RCC 7860 (cell line): ENCODE results near the gene CMTM7.
"Not testable (repeated sequence)": the region's sequence is repeated elsewhere in the genome, so short reads cannot be mapped to it uniquely, and the experiment has no call there.

Source experiments
- DNase-seq: peaks from one replicate; pipeline ENCODE4 v3.0.0-alpha.2; 2015; ENCODE audit warnings: low spot score
- FAIRE-seq: peaks from 2 replicates; lab custom pipeline; 2012; peaks lifted over from hg19 to GRCh38; lab: Jason Lieb, UNC

The CMTM7 gene

DNA sequence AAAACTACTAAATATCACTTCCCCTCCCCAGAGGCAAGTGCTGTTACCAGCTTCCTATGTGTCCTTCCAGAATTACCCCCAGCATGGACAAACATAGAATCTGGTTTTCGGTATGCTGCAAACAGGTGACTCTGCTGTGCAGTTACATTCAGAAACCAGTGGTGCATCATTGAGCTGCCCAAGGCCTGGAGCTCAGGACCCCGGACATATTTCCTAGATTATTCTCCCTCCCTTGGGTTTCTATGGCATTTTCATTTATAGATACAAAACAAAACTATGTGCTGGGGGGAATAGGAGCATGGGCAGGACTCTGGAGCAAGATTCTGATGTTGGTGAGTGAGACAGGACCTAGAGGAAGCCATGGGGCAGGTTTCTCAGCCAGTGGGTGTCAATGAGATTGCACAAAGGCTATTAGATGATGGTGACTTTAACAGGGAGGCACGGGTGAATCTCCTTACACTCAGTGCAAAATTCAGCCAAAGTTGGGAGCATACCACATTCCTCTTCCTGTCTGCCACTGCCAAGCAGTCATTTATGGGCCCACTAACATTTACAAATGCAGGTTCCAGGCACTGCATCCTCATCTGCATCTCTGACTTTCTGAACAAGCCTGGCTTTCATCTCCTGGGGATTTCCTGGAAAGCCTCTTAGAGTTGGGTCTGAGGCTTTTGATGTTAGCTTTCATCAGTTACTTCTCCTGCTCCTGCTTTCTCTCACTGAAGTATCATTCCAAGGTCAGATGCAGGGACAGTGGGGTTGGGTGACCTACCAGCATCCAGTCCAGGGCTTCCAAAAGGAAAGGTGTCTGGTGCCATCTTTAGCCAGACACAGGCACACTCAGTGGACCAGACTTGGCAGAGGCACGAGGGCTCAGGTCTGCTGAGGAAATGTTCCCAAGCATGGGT, 44.5 kb downstream of the CMTM7 start:
- no peak for FAIRE-seq

DNA sequence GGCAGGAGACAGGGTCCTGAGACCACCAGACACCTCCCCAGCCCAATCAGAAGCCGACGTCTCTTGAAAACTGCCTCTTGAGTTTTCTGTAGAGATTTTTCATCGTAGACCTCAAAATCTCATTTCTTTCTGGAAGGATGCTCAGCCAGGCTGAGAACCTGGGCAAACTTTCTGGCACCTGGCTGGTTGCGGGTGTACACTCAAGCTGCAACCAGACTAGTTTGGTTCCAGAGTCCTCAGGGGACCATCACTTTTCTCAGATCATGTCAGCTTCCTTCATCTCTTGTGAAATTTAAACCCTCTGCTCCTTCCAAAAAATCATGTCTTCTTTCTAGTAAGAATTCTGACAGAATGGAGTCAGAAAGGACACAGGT, 45.1 kb downstream of the CMTM7 start:
- FAIRE-seq = no peak
- no peak for DNase-seq

More for the DNA sequence above, 44.5 kb downstream of the CMTM7 start:
- no peak for DNase-seq

- DNase-seq = no peak
- no peak for FAIRE-seq
Measured at GRCh38 chr3:32437896-32438295, 46.2 kb downstream of the CMTM7 start.

DNA sequence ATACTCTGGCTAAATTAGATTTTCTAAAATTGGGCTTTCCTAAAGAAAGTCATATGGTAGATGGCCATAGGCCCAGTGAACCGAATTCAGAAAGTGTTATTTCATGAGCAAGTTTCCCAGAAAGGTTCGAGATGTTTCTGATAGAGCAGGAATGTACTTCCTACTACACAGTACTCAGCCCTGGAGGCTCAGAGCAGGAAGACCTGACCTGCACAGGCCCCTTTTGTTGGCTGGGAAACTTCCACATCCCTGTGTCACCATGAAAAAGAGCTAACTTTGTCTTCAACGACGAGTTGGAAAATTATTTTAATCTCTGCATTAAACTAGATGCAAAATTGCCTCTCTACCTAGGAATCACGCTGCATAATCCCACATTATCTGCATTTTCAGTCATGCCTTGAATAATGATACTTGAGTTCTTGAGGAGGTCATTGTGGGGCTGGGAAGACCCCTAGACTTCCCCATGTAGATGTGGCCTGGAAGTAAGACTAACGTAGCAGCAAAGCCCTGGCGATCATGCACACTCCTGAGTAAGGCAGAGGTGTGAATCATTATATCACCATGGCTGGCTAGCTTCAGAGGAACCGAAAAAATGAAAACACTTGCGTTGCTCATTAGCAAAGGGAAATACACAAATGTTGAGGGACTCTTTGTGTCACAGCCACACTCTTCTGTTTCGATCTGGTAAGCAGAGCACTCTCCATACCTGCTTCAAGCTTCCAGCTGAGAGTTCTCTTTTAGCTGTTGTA, 47.1 kb downstream of the CMTM7 start:
- DNase-seq (no peak), FAIRE-seq (no peak)

DNA sequence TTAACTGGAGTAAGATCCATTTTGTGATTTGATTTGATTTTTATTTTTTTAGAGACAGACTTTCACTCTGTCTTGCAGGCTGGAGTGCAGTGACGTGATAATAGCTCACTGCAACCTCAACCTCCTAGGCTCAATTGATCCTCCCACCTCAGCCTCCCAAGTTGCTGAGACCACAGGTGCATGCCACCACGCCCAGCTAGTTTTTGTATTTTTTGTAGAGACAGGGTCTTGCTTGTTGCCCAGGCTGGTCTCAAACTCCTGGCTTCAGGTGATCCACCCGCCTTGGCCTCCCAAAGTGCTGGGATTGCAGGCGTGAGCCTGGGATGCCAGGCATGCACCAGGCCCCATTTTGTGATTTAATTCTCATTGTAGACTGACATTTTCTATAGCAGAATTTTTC, 47.8 kb downstream of the CMTM7 start:
- DNase-seq, FAIRE-seq: not testable (repeated sequence)

- DNase-seq (no peak), FAIRE-seq (no peak)
Measured at GRCh38 chr3:32440611-32441350, 49.1 kb downstream of the CMTM7 start.

DNA sequence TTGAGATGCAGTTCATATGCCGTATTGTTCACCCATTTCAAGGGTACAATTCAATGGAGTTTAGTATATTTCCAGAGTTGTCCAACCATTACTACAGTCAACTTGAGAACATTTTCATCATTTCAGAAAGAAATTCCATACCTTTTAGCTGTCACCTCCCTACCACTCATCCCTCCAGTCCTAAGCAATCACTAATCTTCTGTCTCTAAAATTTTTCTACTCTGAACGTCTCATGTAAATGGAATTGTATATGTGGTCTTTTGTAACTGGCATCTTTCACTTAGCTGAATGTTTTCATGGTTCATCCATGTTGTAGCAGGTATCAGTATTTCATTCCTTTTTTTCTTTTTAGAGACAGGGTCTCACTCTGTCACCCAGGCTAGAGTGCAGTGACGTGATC, 51.1 kb downstream of the CMTM7 start:
- DNase-seq (peak; percentile 17), FAIRE-seq (no peak)

- DNase-seq (no peak), FAIRE-seq (no peak)
Measured at GRCh38 chr3:32443478-32443877, 51.8 kb downstream of the CMTM7 start.

DNA sequence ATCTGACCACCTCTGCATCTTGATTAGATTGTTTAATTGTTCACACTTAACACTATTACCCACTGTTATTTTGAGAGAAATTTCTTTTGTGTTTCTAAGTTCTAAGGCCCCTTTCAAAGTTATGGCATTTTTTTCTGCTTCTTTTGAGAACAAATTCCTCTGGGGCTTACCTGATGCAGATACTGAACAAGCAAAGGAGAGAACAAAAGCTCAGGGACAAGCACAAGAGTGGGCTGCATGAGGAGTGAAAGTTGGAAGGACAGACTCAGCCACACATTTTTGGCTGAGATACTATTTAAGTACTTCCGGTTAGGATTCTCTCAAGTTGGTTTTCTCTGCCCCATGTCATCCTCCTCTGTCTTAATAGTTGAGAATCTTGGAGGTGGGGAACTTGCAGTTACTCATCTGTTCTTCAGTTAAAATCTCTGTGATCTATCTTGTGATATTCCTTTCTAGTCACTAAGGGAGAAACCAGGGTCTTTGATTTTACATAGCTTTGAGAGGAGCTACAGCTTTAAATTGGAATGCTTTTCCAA, 56.3 kb downstream of the CMTM7 start:
- FAIRE-seq (no peak), DNase-seq (no peak)

- DNase-seq = no peak
- no peak for FAIRE-seq
Measured at GRCh38 chr3:32448686-32449474, 57.2 kb downstream of the CMTM7 start.

GRCh38 chr3:32449691-32450090, 58.0 kb downstream of the CMTM7 start:
- no peak for FAIRE-seq
- no peak for DNase-seq

- FAIRE-seq (no peak), DNase-seq (no peak)
Measured at GRCh38 chr3:32450426-32450825, 58.8 kb downstream of the CMTM7 start.

- no peak for DNase-seq
- FAIRE-seq = no peak
Measured at GRCh38 chr3:32450992-32451659, 59.5 kb downstream of the CMTM7 start.

DNA sequence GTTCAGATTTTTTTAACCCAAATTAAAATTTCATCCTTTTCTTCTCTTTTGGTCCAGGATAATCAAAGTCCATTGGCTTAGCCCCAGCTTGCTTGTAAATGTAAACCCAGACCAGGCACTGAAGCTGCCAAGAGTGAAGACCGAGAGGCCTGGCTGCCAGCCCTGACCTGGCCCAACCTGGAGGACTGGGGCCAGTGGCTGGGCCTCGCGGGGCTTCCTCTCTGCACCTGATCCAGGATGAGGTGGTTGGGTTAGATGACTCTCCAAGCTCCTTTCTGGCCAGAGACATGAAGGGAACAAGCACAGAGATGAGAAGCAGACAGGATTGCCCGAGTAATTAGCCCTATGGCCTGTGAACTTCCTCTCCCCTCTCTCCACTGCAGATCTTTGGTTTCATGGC, 60.4 kb downstream of the CMTM7 start:
- no peak for FAIRE-seq
- no peak for DNase-seq

DNA sequence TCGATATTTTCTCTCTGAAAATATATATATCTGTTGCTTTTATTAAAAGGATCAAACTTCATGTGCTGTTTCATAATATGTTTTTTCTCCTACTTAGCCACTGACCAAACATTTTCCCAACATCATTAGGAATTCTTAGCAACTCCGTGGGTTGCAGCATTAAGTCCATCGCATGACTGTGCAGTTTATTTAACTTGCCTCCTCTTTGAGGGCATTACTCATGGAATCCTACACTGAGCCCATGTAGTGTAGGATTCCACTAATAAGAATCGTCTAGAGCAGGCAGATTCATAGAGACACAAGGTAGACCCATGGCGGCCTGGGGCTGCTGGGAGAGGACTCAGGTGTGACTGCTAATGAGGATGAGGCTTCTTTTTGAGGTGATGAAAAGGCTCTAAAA, 61.7 kb downstream of the CMTM7 start:
- FAIRE-seq = no peak
- no peak for DNase-seq

DNA sequence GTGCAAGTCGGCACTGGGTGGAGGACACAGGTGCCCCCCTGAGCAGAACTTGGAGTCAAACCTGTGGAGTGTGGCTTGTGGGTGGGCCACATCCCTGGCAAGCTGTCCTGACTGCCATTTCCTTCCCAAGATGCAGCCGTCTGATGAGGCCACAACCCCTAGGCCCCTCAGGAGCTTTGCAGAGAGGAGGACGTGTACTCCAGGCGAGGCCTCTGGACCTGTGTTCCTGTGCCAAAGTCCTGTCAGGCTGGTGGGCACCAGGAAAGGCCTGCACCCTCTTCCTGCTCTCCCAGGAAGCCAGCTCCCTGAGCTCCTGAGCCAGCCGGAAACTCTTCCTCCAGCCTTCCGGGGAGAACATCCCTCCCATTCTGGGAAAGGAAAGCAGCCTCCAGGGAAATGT, 62.5 kb downstream of the CMTM7 start:
- no peak for FAIRE-seq
- DNase-seq = no peak

- FAIRE-seq (no peak), DNase-seq (no peak)
Measured at GRCh38 chr3:32454731-32455608, 63.3 kb downstream of the CMTM7 start.

- DNase-seq = no peak
- FAIRE-seq = no peak
Measured at GRCh38 chr3:32455609-32456428, 64.2 kb downstream of the CMTM7 start.
